Osteoblast (primary cell): ENCODE measurements around the gene PANK1. TPM values are rescaled to one million over a fixed set of nuclear protein-coding genes. Genes with fewer than 3 reads are reported as not detected.

Experiments used
- DNase-seq: peaks from one replicate; pipeline ENCODE4 v3.0.0; 2011; ENCODE audit warnings: low spot score, mixed read lengths; ENCODE audit not compliant: insufficient read length; ENCODE audit errors: missing footprints
- H2AFZ ChIP-seq: 2 replicates; pipeline ENCODE4 v1.6.0; 2011; ENCODE audit warnings: mild to moderate bottlenecking, low read length
- H3K27ac ChIP-seq: 2 replicates; pipeline ENCODE4 v1.5.1; 2011; ENCODE audit warnings: mild to moderate bottlenecking, low read depth, low read length, moderate library complexity
- H3K27me3 ChIP-seq: 2 replicates; pipeline ENCODE4 v1.6.0; 2012; ENCODE audit warnings: mild to moderate bottlenecking, control low read depth, inconsistent platforms, low read length, moderate library complexity; ENCODE audit not compliant: insufficient read depth
- H3K36me3 ChIP-seq: 2 replicates; pipeline ENCODE4 v1.5.1; 2011; ENCODE audit warnings: mild to moderate bottlenecking, low read length, control low read depth, moderate library complexity; ENCODE audit not compliant: insufficient read depth
- H3K4me1 ChIP-seq: 2 replicates; pipeline ENCODE4 v1.5.1; 2011; ENCODE audit warnings: mild to moderate bottlenecking, low read length, control low read depth, moderate library complexity; ENCODE audit not compliant: insufficient read depth
- H3K4me2 ChIP-seq: 2 replicates; pipeline ENCODE4 v1.6.0; 2011; ENCODE audit warnings: mild to moderate bottlenecking, low read length; ENCODE audit not compliant: insufficient read depth
- H3K4me3 ChIP-seq: fragments of 200-600 bp; sonication (generic); 3 replicates; pipeline ENCODE4 v1.5.1; 2012; ENCODE audit warnings: mild to moderate bottlenecking, low read length, inconsistent platforms; ENCODE audit not compliant: insufficient read depth
- H3K79me2 ChIP-seq: 2 replicates; pipeline ENCODE4 v1.6.0; 2012; ENCODE audit warnings: mild to moderate bottlenecking, low read length, control low read depth, inconsistent platforms; ENCODE audit not compliant: insufficient read depth
- H3K9me3 ChIP-seq: 2 replicates; pipeline ENCODE4 v1.5.1; 2011; ENCODE audit warnings: low read depth, low read length, control low read depth
- H4K20me1 ChIP-seq: 2 replicates; pipeline ENCODE4 v1.6.0; 2012; ENCODE audit warnings: mild to moderate bottlenecking, low read length, control low read depth; ENCODE audit not compliant: insufficient read depth
- CTCF ChIP-seq: IDR thresholded peaks from 2 replicates; pipeline ENCODE4 v1.5.1; 2011; ENCODE audit warnings: mild to moderate bottlenecking, low read depth, low read length, moderate library complexity; ENCODE audit errors: extremely low read depth
- total RNA-seq: library from RNA; depleted of rRNA; stranded (reverse); fragments of >200 nt; gene quantifications from 2 replicates; pipeline ENCODE4 v1.2.3, GENCODE V29; 2012

The PANK1 gene
- total RNA-seq, 1 donor: 5.8 TPM

- Histone ChIP-seq H3K9me3 (no peaks in the 10 kb centered on the region), H3K79me2 (peaks cover 36% of the 10 kb centered on the region), H3K27ac (peak overlapping the region; percentile 49), H3K4me2 (peak overlapping the region; percentile 99), H2AFZ (peak overlapping the region; percentile 98), H3K36me3 (no peaks in the 10 kb centered on the region), H3K27me3 (no peaks in the 10 kb centered on the region), H4K20me1 (no peaks in the 10 kb centered on the region), H3K4me1 (peaks cover 11% of the 10 kb centered on the region), H3K4me3 (peak overlapping the region; percentile 77)
- TF ChIP-seq CTCF: no peak
- DNase-seq: no peak
These were observed 413 bp downstream of the PANK1 start for GRCh38 chr10:89644691-89644966.

GRCh38 chr10:89643812-89644690 lies 991 bp downstream of the PANK1 start:
- TF ChIP-seq CTCF: no peak
- Histone ChIP-seq H3K36me3 (no peaks in the 10 kb centered on the region), H2AFZ (peak overlapping the region; percentile 98), H3K27me3 (no peaks in the 10 kb centered on the region), H3K4me2 (peak overlapping the region; percentile 99), H3K9me3 (no peaks in the 10 kb centered on the region), H3K4me3 (peak overlapping the region; percentile 77), H4K20me1 (no peaks in the 10 kb centered on the region), H3K27ac (peak overlapping the region; percentile 49), H3K4me1 (peaks cover 11% of the 10 kb centered on the region), H3K79me2 (peaks cover 41% of the 10 kb centered on the region)
- DNase-seq: peak; percentile 98

DNA sequence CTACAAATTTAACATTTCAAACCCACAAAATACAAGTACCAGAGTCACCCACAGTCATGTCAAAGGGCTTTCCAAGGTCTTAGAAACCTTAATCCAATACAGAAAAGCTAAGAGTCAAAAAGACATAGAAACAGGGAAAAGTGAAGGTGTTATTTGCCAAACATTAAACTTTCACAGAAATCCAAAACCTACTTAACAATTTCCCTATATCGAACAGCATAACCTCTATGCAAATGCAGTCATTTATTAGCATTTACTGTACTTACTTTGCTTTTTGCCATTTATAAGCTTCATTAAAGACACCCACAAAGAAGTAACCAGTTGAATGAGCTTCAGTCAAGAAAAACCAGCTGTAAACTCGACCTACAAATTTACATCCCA lies 1.6 kb downstream of the PANK1 start:
- H3K9me3 ChIP-seq: no peaks in the 10 kb centered on the region
- TF ChIP-seq CTCF: no peak
- peak overlapping the region; percentile 27 for H3K27ac ChIP-seq
- H3K4me3 ChIP-seq: peak overlapping the region; percentile 77
- H3K27me3 ChIP-seq: no peaks in the 10 kb centered on the region
- peaks cover 46% of the 10 kb centered on the region for H3K79me2 ChIP-seq
- peak overlapping the region; percentile 66 for H2AFZ ChIP-seq
- H4K20me1 ChIP-seq: no peaks in the 10 kb centered on the region
- no peaks in the 10 kb centered on the region for H3K36me3 ChIP-seq
- H3K4me2 ChIP-seq: peak overlapping the region; percentile 99
- H3K4me1 ChIP-seq: peaks cover 11% of the 10 kb centered on the region
- DNase-seq: no peak

DNA sequence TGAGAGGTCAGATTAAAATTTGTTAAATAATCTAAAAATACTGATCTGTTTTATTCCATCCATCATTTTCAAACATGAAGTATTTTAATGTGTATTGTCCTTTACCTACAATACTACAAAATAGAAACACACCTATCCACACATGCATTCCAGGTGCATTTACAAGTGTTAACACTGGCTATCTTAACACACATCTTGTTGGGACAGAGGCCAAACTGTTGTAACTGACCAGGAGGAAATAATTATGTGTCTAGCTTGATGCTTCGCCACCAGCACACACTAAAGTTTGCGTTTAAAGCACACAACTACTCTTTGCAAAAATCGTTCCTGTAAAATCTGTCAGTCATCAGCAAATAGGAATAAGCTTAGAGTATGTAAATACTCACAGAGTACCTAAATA lies 2.8 kb downstream of the PANK1 start:
- Histone ChIP-seq H3K4me2 (no peak overlapping the region), H2AFZ (no peak overlapping the region), H3K27me3 (no peaks in the 10 kb centered on the region), H3K36me3 (no peaks in the 10 kb centered on the region), H3K79me2 (peaks cover 49% of the 10 kb centered on the region), H4K20me1 (no peaks in the 10 kb centered on the region), H3K4me3 (no peak overlapping the region), H3K4me1 (peaks cover 11% of the 10 kb centered on the region), H3K27ac (no peak overlapping the region), H3K9me3 (no peaks in the 10 kb centered on the region)
- DNase-seq: no peak
- no peak for TF ChIP-seq CTCF
